Tibial nerve (tissue), 4 donors: Measurements from ENCODE around the gene CPAMD8. TPM values are rescaled to one million over a fixed set of nuclear protein-coding genes. Genes with fewer than 3 reads are reported as not detected.

Experiments used
- DNase-seq, 2 donors: peaks; one replicate each; pipeline ENCODE4 v3.0.0-alpha.2; 2019; ENCODE audit warnings: low spot score in 2 of 2
- H3K27ac ChIP-seq, 4 donors: fragments of 200-600 bp; sonication (generic) in 3 of 4; one replicate each; pipeline ENCODE4 v1.5.1; 2017 to 2019; ENCODE audit warnings: mild to moderate bottlenecking in 1 of 4
- H3K27me3 ChIP-seq, 2 donors: fragments of 200-600 bp; sonication (generic) in 1 of 2; one replicate each; pipeline versions ENCODE4 v1.5.1 to v1.6.0; 2017 to 2019
- H3K36me3 ChIP-seq, 3 donors: fragments of 200-600 bp; sonication (generic); one replicate each; pipeline ENCODE4 v1.5.1; 2018 to 2019
- H3K4me1 ChIP-seq, 4 donors: fragments of 200-600 bp; sonication (generic) in 3 of 4; one replicate each; pipeline ENCODE4 v1.5.1; 2017 to 2019
- H3K4me3 ChIP-seq, 4 donors: fragments of 200-600 bp; sonication (generic) in 3 of 4; one replicate each; pipeline ENCODE4 v1.5.1; 2017 to 2019; ENCODE audit warnings: mild to moderate bottlenecking in 1 of 4, moderate library complexity in 1 of 4
- H3K9me3 ChIP-seq, 4 donors: fragments of 200-600 bp; sonication (generic) in 3 of 4; one replicate each; pipeline ENCODE4 v1.5.1; 2017 to 2019
- EP300 ChIP-seq, 2 donors: sonication (generic); formaldehyde crosslinking; IDR thresholded peaks; one replicate each; pipeline ENCODE4 v1.6.1; 2017; ENCODE audit warnings: antibody characterized with exemption in 2 of 2, mild to moderate bottlenecking in 1 of 2
- POLR2A ChIP-seq, 2 donors: fragments of 450-650 bp; IDR thresholded peaks; one replicate each; pipeline ENCODE4 v1.6.1; 2017; ENCODE audit warnings: antibody characterized with exemption in 2 of 2, mild to moderate bottlenecking in 2 of 2, moderate library complexity in 2 of 2
- WGBS, 2 donors: methylation state at CpG; one replicate each; pipeline ENCODE4 v1.1.5; 2018; 5-methylcytosine and 5-hydroxymethylcytosine counted together
- total RNA-seq, 4 donors: library from RNA; depleted of rRNA; stranded (reverse); fragments of >200 nt; gene quantifications; one replicate each; pipeline ENCODE4 v1.1.0, GENCODE V29; 2016
- TF ChIP-seq, protein P1 (sequence below), 5 experiments: fragments of 200-600 bp in 3 of 5; fragments of 450-650 bp in 2 of 5; sonication (generic) in 3 of 5; IDR thresholded peaks; one replicate each; pipeline ENCODE4 v1.5.1; 2016 to 2019; ENCODE audit warnings: antibody characterized with exemption in 5 of 5, mild to moderate bottlenecking in 3 of 5, moderate library complexity in 2 of 5

The CPAMD8 gene
- total RNA-seq, 4 donors from 2014 or later: 9.8 to 26.3 (median 14.4) TPM

DNA sequence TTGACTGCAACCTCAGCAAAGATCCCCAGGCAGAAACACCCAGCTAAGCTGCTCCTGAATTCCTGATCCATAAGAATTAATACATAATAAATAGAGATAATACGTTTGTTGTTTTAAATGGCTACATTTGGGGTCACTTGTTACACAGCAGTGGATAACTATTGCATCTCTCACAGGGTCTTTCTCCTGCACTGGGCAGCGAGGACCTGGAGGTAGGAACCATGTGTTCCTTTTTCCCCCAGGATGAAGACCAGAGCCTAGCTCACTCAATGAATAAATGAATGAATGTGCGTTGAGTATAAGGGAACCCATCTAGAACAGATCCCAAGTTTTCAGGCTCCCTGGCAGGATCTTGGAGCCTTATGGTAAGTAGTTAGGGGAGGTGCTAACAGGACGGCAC lies 107.1 kb downstream of the CPAMD8 start:
- WGBS, 2 donors: 84 to 87% methylated on average over 4 of the region's 4 CpGs
- H3K4me1 ChIP-seq: no peaks in the 10 kb centered on the region
- no peak overlapping the region for H3K4me3 ChIP-seq
- TF ChIP-seq, protein P1, sequence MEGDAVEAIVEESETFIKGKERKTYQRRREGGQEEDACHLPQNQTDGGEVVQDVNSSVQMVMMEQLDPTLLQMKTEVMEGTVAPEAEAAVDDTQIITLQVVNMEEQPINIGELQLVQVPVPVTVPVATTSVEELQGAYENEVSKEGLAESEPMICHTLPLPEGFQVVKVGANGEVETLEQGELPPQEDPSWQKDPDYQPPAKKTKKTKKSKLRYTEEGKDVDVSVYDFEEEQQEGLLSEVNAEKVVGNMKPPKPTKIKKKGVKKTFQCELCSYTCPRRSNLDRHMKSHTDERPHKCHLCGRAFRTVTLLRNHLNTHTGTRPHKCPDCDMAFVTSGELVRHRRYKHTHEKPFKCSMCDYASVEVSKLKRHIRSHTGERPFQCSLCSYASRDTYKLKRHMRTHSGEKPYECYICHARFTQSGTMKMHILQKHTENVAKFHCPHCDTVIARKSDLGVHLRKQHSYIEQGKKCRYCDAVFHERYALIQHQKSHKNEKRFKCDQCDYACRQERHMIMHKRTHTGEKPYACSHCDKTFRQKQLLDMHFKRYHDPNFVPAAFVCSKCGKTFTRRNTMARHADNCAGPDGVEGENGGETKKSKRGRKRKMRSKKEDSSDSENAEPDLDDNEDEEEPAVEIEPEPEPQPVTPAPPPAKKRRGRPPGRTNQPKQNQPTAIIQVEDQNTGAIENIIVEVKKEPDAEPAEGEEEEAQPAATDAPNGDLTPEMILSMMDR (IDR thresholded peaks at IDR 0.05): no peak
- TF ChIP-seq EP300 (IDR thresholded peaks at IDR 0.05): no peak
- TF ChIP-seq POLR2A (IDR thresholded peaks at IDR 0.05): no peak
- no peaks in the 10 kb centered on the region for H3K36me3 ChIP-seq
- H3K27me3 ChIP-seq: no peaks in the 10 kb centered on the region
- H3K27ac ChIP-seq: no peak overlapping the region
- H3K9me3 ChIP-seq: peaks cover 0 to 31% (median 0%) of the 10 kb centered on the region in 4 donors
- no peak for DNase-seq

DNA sequence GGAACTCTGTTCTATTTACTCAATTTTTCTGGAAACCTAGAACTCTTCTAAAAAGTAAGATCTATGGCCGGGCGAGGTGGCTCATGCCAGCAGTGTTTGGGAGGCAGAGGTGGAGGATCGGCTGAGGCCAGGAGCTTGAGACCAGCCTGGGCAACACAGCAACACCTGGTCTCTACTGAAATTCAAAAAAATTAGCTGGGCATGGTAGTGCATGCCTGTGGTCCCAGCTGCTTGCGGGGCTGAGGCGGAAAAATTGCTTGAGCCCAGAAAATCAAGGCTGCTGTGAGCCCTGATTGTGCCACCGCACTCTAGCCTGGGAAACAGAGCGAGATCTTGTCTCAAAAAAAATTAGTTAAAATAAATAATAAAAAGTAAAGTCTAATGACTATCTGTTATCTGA lies 109.2 kb downstream of the CPAMD8 start:
- Histone ChIP-seq H3K9me3 (peaks cover 0 to 49% (median 7%) of the 10 kb centered on the region in 4 donors), H3K4me1 (no peaks in the 10 kb centered on the region), H3K4me3 (no peak overlapping the region), H3K27me3 (no peaks in the 10 kb centered on the region), H3K36me3 (no peaks in the 10 kb centered on the region), H3K27ac (no peak overlapping the region)
- 85 to 88% methylated on average over 7 of the region's 7 CpGs for WGBS, 2 donors
- DNase-seq: no peak
- no peak for TF ChIP-seq POLR2A (IDR thresholded peaks at IDR 0.05)
- TF ChIP-seq, protein P1 (IDR thresholded peaks at IDR 0.05): no peak
- no peak for TF ChIP-seq EP300 (IDR thresholded peaks at IDR 0.05)

DNA sequence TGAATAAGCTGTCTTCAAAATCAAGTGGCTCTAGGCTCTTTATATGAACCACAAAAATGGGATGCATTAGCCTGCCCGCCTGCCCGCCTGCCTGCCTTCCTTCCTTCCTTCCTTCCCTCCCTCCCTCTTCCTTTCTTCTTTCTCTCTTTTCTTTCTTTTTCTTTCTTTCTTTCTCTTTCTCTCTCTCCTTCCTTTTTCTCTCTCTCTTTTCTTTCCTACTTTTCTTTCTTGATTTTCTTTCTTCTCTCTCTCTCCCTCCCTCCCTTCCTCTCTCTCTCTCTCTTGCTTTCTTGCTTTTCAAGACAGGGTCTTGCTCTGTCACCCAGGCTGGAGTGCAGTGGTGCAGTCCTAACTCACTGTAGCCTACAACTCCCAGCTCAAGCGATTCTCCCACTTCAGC lies 110.9 kb downstream of the CPAMD8 start:
- WGBS, 2 donors: 72 to 78% methylated on average over 3 of the region's 3 CpGs
- H3K4me3 ChIP-seq: no peak overlapping the region
- TF ChIP-seq, protein P1 (IDR thresholded peaks at IDR 0.05): no peak
- TF ChIP-seq EP300 (IDR thresholded peaks at IDR 0.05): no peak
- no peak for TF ChIP-seq POLR2A (IDR thresholded peaks at IDR 0.05)
- no peak overlapping the region for H3K27ac ChIP-seq
- H3K36me3 ChIP-seq: no peaks in the 10 kb centered on the region
- no peak for DNase-seq
- no peaks in the 10 kb centered on the region for H3K4me1 ChIP-seq
- no peaks in the 10 kb centered on the region for H3K27me3 ChIP-seq
- peaks cover 0 to 66% (median 7%) of the 10 kb centered on the region in 4 donors for H3K9me3 ChIP-seq

DNA sequence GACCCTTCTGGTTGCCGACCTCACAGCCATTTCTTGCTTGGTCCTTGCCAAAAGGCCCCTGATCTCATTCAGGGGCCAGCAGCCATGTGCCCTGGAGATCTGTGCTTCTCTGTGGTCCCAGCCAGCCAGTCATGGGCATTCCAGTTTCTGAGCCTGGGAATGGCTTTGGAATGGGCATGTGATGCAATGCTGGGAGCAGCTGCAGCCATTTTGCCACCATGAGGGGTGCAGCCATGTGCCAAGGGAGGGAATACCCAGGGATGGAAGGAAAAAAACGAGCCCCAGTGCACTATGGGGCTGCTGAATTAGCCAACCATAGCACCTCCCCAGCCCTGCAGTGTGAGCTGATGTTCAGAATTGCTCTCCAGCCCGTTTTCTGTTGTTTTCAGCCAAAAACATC lies 111.5 kb downstream of the CPAMD8 start:
- no peak overlapping the region for H3K27ac ChIP-seq
- H3K36me3 ChIP-seq: no peaks in the 10 kb centered on the region
- no peaks in the 10 kb centered on the region for H3K4me1 ChIP-seq
- no peaks in the 10 kb centered on the region for H3K27me3 ChIP-seq
- DNase-seq: no peak
- no peak overlapping the region for H3K4me3 ChIP-seq
- TF ChIP-seq EP300 (IDR thresholded peaks at IDR 0.05): no peak
- TF ChIP-seq POLR2A (IDR thresholded peaks at IDR 0.05): no peak
- TF ChIP-seq, protein P1 (IDR thresholded peaks at IDR 0.05): no peak
- H3K9me3 ChIP-seq: peaks cover 0 to 69% (median 7%) of the 10 kb centered on the region in 4 donors
- WGBS, 2 donors: 67 to 70% methylated on average over 3 of the region's 3 CpGs

DNA sequence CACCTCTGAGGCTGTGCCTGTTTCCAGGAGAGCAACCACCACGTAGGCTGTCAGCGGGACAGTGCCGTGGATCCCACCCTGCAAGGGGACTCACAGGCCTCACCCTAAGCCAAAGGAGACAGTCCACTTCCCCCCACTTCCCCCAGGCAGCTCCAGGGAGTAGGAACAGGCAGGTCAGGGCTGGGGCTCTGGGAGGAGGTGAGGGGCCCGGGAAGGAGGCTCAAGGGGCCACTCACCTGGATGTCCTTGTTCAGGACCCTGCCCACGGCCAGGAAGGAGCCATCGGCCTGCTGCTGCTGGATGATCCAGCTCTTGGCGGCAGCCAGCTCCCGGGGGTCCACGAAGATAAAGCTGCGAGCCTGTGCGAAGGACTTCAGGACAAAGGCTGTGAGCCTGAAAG lies 112.2 kb downstream of the CPAMD8 start:
- Histone ChIP-seq H3K27ac (no peak overlapping the region), H3K4me1 (no peaks in the 10 kb centered on the region), H3K9me3 (peaks cover 0 to 62% (median 7%) of the 10 kb centered on the region in 4 donors), H3K27me3 (no peaks in the 10 kb centered on the region), H3K36me3 (no peaks in the 10 kb centered on the region), H3K4me3 (no peak overlapping the region)
- no peak for DNase-seq
- no peak for TF ChIP-seq POLR2A (IDR thresholded peaks at IDR 0.05)
- TF ChIP-seq, protein P1 (IDR thresholded peaks at IDR 0.05): no peak
- no peak for TF ChIP-seq EP300 (IDR thresholded peaks at IDR 0.05)
- 89 to 98% methylated on average over 8 to 11 of the region's 11 CpGs for WGBS, 2 donors
